ENCODE data around the gene ALKBH3. TPM values are rescaled to one million over a fixed set of nuclear protein-coding genes. Genes with fewer than 3 reads are reported as not detected.
A peak's percentile ranks its signal among the peaks of the same experiment; 100 is the strongest.

Gene ALKBH3
- 10 to 100 TPM in 11 of 12 donors, not detected in 1; 18.4 to 35.1 (median 25.6) TPM for polyA plus RNA-seq (ENCODE audit: insufficient read length in 12 of 12)
- long read RNA-seq, donor 1, transcript ALKBH3-201 (10 exons, 1,474 nt): major isoform, 9 of 14 reads
- long read RNA-seq, donor 1, partial matches to known transcripts: 5 of 14 reads
- long read RNA-seq, donor 1, other reads (novel, unspliced or antisense): 0 of 14 reads
- long read RNA-seq, donor 2, transcript ALKBH3-201 (10 exons, 1,474 nt): major isoform, 7 of 9 reads
- long read RNA-seq, donor 2, partial matches to known transcripts: 0 of 9 reads
- long read RNA-seq, donor 2, other reads (novel, unspliced or antisense): 0 of 9 reads
- long read RNA-seq, donor 3, partial matches to known transcripts: 0 of 1 reads
- long read RNA-seq, donor 3, other reads (novel, unspliced or antisense): 0 of 1 reads
- long read RNA-seq, donor 4, partial matches to known transcripts: 0 of 2 reads
- long read RNA-seq, donor 4, other reads (novel, unspliced or antisense): 0 of 2 reads
- long read RNA-seq, donor 5: 0 reads
- long read RNA-seq, donor 6, partial matches to known transcripts: 0 of 3 reads
- long read RNA-seq, donor 6, other reads (novel, unspliced or antisense): 0 of 3 reads
- long read RNA-seq, donor 7, partial matches to known transcripts: 0 of 1 reads
- long read RNA-seq, donor 7, other reads (novel, unspliced or antisense): 0 of 1 reads
- long read RNA-seq, donor 8, transcript ALKBH3-201 (10 exons, 1,474 nt): major isoform, 10 of 13 reads
- long read RNA-seq, donor 8, partial matches to known transcripts: 0 of 13 reads
- long read RNA-seq, donor 8, other reads (novel, unspliced or antisense): 0 of 13 reads
- long read RNA-seq, donor 9, partial matches to known transcripts: 0 of 3 reads
- long read RNA-seq, donor 9, other reads (novel, unspliced or antisense): 0 of 3 reads
- long read RNA-seq, donor 10, transcript ALKBH3-201 (10 exons, 1,474 nt): major isoform, 7 of 7 reads
- long read RNA-seq, donor 10, partial matches to known transcripts: 0 of 7 reads
- long read RNA-seq, donor 10, other reads (novel, unspliced or antisense): 0 of 7 reads
- long read RNA-seq, donor 11, transcript ALKBH3-201 (10 exons, 1,474 nt): major isoform, 6 of 6 reads
- long read RNA-seq, donor 11, partial matches to known transcripts: 0 of 6 reads
- long read RNA-seq, donor 11, other reads (novel, unspliced or antisense): 0 of 6 reads

DNA sequence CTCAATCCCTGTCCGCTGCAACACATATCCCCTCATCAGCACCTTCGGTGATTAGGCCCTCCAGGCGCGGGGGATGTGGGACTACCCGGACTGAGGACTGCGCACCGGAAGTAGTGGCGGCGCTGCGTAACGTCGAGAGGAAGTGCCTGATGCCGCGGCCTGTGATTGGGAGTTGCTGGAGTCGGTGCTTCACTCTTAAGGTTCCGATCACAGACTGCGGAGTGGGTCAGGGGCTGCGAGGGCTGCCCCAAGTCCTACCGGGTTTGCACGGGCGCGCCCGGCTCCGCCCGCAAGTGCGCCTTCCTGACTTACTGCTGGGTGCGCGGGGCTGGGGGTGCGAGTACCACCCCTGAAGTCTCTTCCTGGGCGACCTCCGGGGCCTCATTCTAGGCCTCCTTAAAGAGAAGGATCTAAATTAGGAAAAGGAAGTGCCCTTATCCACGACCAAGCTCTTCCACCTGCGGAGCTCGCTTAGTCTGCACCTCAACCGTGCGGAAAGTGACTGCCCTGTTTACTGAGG is at the start of gene ALKBH3:
ALKBH3 (plus strand) TSS at position 192 of the 520 bp plus-strand sequence. CDS start 1,822 bp downstream, outside the sequence.
- peak; percentile 93 for DNase-seq

DNA sequence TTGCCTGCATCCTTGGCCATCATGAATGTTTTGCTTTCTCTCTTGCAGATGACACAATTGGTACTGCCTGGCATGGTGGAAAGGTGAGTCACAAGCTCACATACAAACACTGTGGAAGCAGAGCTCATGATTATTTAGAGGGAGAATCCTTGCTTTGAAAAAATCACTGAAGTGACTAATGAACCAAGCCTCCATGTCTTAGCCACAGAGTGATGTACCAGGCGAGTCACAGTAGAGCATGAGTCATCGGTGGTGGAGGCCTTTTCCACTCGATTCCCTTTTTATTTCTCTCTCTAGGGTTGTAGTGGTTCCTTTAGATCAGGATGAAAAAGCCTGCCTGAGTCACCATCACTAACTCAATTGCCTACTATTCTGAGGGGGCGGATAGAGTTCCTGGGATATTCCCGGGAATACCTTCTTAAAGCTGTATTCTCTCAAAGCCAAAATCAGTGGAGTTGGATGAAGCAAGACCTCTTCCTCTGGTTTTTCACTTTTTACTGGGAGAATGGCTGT is 49.6 kb upstream of the ALKBH3 start:
- DNase-seq: no peak

DNA sequence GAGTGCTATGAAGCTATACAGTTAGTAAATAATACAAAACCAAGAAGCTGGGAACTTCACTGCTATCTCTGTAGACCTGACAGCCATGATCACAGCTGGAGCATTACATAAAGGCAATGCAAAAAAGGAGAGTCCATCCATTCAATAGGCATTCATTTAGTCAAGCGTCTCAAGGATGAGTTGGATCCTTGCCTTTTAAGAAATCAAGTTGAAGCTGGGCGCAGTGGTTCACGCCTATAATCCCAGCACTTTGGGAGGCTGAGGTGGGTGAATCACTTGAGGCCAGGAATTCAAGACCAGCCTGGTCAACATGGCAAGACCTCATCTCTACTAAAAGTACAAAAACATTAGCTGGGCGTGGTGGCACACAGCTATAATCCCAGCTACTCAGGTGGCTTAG is 48.1 kb upstream of the ALKBH3 start:
- DNase-seq: no peak

DNA sequence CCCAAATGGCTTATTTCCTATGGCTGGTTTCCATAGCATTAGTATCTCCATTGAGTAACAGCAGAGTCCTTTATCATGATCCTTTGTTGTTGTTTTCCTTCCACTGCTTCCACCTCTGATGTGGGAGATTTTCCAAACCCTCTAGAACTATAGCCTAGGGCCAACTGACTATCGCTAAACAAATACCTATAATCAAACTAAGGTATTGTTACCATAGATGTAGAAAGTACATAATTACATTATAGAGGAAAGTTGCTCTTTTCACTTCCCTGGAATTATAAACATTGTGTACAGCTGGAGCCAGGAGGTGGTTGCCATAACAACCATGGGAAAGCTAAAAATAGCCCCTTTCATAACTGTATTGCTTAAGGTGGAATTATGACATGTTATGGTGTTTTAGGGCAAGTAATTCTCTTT is 47.0 kb upstream of the ALKBH3 start:
- DNase-seq: peak; percentile 48

DNA sequence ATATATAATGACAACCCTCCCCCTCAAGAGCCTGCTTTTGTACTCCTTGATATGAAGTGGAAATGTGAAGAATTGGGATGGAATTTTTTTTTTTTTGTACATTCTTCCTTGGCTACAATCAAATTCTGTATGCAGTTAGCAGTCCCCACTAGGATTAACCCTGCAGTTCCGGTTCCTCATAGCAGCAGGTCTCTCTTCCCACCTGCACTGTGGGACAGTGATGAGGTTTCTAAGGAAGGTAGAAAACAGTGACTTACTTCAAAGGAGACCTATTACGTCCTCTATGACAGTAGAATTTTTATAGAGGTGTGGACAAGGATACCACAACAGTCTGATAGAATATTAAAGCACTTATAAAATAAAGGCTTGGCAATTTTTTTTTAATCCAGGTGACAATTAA is 46.3 kb upstream of the ALKBH3 start:
- no peak for DNase-seq

DNA sequence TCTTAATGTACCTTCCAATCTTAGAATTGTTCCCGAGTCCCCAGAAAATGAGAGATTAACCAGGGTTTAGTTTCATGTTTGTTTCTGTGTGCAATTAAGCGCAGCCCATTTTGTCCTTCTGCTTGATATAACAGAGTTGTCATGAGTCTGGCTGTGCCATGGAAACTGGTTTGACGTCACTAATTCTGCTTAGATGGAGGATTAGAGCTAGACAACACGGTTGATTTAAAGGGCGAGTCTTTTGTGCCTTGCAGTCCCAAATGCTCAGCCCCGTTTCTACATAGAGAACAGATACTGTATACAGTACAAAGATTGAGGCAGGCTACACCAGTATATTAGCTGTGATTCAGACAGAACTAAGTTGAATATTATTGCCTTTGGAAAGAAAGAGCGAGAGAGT is 45.5 kb upstream of the ALKBH3 start:
- no peak for DNase-seq

DNA sequence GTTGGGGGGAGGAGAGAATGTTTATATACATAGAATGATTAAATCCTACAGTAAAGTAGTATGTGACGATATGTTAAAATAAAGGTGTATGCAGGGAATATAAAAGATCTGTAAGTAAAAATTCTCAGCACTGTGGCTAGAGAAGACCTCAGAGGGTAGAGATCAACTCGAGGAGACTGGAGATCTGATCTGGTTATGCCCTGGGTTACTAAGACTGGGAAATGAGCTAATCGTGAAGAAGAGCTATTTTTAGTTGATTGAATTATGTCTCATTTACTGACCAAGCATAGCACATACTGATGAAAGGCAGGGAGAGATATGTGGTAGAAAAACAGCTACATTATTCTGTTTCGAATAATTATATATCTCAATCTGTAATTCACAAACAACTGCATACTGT is 42.8 kb upstream of the ALKBH3 start:
- DNase-seq: no peak

DNA sequence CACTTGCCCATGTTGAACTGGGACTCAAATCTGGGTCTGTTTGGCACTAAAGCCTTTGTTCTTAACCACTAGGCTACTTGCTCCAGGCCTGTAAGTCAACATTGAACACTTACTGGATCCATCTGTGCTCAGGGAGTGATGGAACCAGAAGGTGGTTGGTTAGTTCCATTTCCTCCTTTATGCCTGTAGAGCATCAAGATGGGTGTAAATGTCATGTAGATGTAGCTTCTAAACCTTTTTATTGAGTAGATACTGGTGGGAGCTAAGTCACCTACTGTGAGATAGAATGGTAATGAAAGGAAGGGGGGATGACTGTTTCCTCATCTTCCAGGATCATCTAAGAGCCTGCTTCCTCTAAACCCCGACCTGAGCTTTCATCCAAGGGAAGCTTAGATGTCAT is 38.6 kb upstream of the ALKBH3 start:
- no peak for DNase-seq

DNA sequence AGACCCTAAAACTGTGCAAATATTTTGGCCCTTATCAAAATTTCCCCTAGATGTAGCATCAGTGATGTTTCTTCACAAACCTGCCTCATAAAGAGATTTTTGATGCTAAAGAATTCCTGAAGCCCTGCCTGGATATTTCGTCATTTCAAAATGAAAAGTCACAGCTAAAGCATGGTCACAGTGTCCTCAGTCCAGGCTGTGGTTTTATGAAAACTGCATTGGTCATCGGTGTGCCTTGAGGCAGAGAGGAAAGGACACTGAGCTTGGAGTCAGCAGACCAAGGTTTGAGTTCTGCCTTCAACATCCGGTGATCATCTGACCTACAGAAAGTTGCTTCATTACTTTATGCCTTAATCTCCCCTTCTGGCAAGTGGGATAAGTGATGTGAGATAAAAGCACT is 34.8 kb upstream of the ALKBH3 start:
- DNase-seq: no peak

DNA sequence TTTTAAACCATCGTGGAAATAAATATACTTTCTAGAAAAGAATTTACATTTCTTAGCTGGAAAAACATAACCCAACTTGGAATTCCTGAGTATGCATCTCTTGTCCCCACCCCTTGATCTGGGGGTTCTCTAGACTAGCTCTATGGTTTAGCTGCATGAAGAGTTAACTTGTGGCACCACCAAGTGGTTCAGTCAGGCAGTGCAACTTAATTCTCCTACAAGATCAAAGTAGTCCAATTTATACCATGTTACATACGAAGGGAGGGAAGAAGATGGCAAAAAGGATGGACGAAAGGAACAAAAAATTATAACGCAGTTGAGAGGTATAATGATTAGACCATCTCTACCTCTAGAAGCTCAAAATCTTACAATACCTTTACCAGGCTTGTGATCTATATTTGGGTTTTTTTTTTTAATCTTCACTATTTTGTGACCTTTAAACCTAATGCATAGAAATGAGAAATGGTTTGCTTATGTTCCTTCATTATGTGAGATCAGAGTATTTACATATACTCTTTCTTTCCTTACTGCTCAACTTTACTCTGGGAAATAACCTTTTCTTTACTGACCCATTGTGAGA is 28.5 kb upstream of the ALKBH3 start:
- DNase-seq: peak; percentile 46

DNA sequence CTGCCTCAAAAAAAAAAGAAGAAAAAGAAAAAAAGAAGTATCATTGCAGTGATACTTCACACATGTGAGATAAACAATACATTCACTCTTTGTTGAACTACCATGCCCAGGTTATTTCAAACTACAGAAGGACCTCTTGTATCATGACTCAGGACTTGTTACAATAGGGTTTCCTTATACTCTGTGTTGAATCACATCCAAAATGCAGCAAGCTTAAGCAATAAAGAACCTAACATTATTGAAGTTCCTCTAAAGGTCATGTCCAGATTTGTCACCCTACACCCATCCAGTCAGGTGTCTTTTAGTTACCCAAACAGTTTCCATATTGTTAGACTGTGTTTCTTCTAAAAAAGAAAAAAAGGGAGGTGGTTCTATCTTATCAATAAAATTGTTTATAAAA is 26.9 kb upstream of the ALKBH3 start:
- no peak for DNase-seq

DNA sequence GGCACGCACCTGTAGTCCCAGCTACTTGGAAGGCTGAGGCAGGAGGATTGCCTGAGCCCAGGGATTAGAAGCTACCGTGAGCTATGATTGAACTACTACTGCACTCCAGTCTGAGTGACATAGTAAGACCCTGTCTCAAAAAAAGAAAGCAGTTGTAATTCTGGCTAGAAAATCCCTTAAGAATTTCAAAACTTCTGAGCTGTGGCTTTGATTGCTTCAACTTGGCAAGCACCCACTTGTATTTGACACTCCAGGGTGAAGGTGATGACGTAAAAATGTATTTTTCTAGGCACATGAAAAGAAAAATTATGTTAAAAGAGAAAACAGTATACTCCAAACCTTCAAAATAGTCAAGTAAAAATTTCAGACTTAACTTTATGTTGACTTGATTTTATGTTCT is 23.6 kb upstream of the ALKBH3 start:
- no peak for DNase-seq

DNA sequence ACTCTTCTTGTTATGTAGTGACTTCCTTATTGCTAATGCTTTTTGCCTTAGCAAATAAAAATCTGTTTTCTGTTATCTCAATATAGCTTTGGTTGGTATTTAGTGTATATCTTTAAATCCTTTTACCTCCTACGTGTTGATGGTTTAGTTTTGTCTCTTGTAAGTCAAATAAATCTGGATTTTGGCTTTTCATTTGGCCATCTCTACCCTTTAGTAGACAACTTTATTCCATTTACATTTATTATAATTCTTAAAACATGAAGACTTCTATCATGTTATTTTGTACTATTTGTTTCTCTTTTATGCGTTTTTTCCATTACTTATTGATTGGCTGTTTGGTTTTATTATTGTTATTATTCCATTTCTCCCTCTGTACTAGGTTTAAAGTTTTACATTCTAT is 19.5 kb upstream of the ALKBH3 start:
- no peak for DNase-seq

DNA sequence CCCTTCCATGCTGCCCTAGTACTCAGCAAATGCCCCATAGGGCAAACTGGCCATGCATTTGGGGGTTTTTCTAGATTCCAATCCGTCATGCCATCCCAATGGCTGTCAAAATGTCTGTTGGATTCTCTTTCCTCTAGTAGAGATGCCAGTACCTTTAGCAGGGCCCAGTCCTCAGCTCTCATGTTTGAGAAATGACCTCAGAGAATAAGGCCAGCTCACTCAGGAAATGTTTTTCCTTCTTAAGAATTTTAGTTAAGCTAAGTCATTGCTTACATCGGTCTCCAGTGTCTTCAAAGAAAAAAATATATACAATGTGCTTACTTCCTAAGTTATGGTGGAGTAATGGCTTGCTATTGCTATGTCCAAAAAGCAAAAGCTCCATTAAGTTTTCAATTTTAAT is 14.1 kb upstream of the ALKBH3 start:
- DNase-seq: no peak

DNA sequence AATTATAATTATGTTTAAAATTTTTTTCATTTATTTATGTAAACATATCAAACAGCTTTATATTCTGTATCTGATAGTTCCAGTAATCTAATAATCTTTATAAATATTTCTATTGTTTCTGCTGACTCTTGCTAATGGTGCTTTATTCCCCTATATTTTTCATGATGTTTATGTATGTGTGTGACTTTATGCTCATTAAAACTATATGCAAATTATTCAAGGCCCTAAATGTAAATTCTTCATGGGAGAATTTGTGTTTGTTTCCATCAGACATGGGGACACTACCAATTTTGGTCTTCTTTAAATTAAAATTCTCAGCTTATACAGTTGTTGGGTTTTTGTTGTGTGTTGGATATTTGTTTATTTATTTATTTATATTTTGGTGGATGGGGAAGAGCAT is 13.7 kb upstream of the ALKBH3 start:
- DNase-seq: no peak

DNA sequence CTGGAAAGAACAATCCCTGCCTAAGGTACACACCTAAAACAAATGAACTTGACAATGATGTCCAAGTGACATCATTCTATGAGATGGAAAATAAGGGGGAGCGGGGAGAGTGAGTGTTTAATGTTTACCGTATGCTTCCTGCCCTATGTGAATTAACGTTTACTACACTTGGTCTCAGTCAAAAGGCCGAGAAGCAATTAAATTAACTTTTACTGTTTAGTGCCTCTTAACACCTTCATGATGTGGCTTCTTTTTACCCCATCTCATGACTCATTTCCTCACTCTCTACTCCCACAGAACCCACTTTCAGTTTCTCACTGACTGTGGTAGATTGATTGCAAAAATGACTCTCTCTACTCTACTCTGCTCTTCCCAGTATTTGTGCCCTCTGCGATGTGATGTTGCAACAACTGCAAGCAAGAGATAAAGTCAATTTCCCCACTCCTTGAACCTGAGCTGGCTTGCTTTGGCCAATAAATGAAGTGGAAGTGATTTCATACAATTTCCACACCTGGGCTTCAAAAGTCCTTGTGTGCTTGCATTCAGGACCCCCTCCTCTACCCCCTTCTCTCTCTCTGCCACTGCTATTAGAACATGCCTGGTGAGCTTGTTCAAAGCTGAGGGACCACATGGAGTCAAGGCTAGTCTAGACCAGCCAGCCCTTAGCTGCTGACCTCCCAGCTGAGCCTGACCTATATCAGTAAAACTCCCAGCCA is 11.6 kb upstream of the ALKBH3 start:
- no peak for DNase-seq

DNA sequence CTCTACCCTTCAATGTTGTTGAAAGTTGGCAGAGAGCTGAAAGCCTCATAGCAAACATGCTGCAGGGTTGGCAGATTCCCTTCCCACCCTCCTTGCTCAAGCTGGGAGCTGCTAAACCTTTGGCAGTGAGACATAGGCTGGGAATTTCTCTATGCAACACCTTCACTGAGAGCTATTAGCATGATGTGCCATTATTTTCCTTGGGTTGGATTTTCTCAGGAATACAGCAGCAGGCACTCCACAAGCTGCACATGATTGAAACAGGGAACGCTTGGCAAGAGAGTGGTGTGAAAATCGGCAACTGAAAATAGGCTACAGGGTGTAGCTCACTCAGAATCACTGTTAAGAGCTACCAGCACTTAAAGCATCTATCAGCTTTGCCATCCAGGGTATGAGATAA is 9.6 kb upstream of the ALKBH3 start:
- no peak for DNase-seq

DNA sequence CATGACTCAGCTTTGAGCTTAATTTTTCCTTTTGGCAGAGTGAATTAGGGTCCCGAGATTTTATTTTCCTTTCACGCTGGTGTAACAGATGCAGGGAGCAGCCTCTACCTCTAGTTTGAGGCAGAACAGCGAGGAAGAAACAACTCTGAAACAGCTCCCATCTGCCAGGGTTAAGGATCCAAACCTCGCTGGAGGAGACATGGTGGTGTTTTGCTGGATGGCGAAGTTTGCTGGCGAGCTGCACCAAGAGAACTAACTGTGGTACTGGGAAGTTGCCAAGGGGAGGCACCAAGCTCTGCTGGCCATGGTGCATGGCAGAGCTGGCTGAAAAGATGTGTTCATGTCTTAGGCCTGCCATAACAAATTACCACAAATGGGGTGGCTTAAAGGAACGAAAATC is 7.6 kb upstream of the ALKBH3 start:
- DNase-seq: no peak

DNA sequence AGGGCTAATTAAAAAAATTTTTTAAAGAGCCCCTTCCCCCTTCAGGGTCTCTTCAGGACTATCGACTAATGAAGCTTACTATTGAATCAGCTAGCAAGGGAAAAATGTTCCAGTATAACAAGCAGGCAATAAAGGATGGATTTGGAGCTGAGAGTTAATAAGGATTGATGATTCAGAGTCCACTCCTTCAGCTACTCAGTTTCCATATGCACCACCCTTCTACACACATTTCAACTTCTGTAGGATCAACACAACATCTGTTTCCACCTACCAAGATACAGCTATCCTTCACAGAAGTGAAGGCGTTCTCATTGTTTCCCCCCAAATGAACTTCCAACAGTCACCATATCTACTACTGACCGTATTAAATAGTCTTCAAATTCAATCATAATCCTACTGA is 6.6 kb upstream of the ALKBH3 start:
- no peak for DNase-seq

DNA sequence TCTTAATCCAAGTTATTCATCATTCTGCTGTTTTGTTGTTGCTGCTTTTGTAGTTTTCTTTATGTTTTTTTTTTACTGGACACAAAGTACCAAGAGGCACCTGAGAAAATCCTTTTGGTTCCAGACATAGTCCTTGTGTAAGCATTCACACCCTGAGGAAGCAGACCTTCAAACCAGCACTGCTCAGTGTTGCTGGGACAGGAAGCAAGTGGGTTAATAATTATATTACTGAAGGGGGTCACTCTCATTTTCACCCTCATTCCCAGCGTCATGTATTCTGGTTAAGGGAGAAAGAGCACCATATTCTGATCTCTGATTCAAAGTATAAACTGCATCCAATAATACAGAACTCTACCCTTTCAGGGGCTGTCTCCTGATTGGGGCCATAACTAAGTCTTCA is 5.9 kb upstream of the ALKBH3 start:
- no peak for DNase-seq
